ENCODE data around the gene MFSD1. TPM values are rescaled to one million over a fixed set of nuclear protein-coding genes. Genes with fewer than 3 reads are reported as not detected.

Gene MFSD1
- total and polyA plus RNA-seq, 2 of the 4 experiments (the other 2 are of a cell fraction) = 50.4 to 64.2 TPM

DNA sequence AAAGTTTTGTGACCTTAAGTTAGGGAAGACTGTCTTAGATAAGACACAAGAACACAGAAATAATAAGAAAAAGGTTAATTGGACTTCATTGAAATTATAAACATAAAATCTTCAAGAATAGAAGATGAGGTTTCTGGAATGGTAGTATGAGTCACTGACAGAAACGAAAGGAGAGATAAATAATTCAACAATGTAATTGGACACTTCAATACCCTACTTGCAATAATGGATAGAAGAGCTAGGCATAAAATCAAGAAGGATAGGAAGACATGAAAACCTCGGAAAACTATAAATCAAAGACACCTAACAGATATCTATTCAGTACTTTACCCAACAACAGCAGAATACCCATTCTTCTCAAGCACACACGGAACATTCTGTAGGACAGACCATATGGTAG, 15.9 kb upstream of the MFSD1 start:
- no peak overlapping the region for H2BK5ac ChIP-seq (ENCODE audit: low read depth, low read length, poor library complexity, severe bottlenecking)
- in situ Hi-C loops (cut with MboI; ENCODE audit: low sequenced_read_pairs) = loop anchor here (25.0 kb wide), 1 partner anchor 674 kb away; the partner anchor contains the start of genes RSRC1 and SHOX2
- no peaks in the 10 kb centered on the region for H3K27me3 ChIP-seq (ENCODE audit: control insufficient read depth, insufficient read depth, low read length)
- ChIA-PET CTCF (no interaction called here), POLR2A (ENCODE audit: unreplicated experiment) (no interaction called here)
- no peak overlapping the region for H3K9ac ChIP-seq (ENCODE audit: low read depth, low read length)
- dilution Hi-C loops (cut with HindIII; ENCODE audit: low sequenced_read_pairs, unreplicated experiment) = no loop called here
- no peak overlapping the region for H2AK5ac ChIP-seq (ENCODE audit: low read depth, low read length)
- H3K9me1 ChIP-seq (ENCODE audit: insufficient read depth, low read length) = peaks cover 2% of the 10 kb centered on the region; the same call in 1 of the 2 replicates
- no peak overlapping the region for H3K27ac ChIP-seq (ENCODE audit: insufficient read depth, low read length)
- H3K4ac ChIP-seq (ENCODE audit: low read depth, low read length) = no peak overlapping the region
- H3K18ac ChIP-seq (ENCODE audit: low read depth, low read length) = no peak overlapping the region
- ATAC-seq (ENCODE audit: low read depth) (no peak), DNase-seq (peak; percentile 43)
- no peak overlapping the region for H2BK120ac ChIP-seq (ENCODE audit: low read depth, low read length)
- H4K20me1 ChIP-seq (ENCODE audit: insufficient read depth, low read length) = no peaks in the 10 kb centered on the region
- H2BK20ac ChIP-seq (ENCODE audit: low read depth, low read length) = no peak overlapping the region
- no peak overlapping the region for H4K5ac ChIP-seq (ENCODE audit: low read depth, low read length)
- peaks cover 7% of the 10 kb centered on the region for H3K4me1 ChIP-seq (ENCODE audit: control insufficient read depth, insufficient read depth, low read length)
- no TSS peak for BruUV-seq (replicated peaks)
- H3K9me3 ChIP-seq (ENCODE audit: control insufficient read depth, insufficient read depth, low read length) = peaks cover 5% of the 10 kb centered on the region
- H3K4me2 ChIP-seq (ENCODE audit: low read depth, low read length) = no peak overlapping the region
- H3K79me1 ChIP-seq (ENCODE audit: low read depth in 1 of 2, low read length in 2 of 2) = no peaks in the 10 kb centered on the region
- no peak overlapping the region for H3K56ac ChIP-seq (ENCODE audit: extremely low read depth, insufficient read depth, low read length)
- H2AFZ ChIP-seq (replicated peaks; ENCODE audit: low read length, poor library complexity) = no peak overlapping the region
- no peak overlapping the region for H2AK9ac ChIP-seq (replicated peaks; ENCODE audit: low read depth, low read length, poor library complexity)
- TF ChIP-seq, protein P1, sequence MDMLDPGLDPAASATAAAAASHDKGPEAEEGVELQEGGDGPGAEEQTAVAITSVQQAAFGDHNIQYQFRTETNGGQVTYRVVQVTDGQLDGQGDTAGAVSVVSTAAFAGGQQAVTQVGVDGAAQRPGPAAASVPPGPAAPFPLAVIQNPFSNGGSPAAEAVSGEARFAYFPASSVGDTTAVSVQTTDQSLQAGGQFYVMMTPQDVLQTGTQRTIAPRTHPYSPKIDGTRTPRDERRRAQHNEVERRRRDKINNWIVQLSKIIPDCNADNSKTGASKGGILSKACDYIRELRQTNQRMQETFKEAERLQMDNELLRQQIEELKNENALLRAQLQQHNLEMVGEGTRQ (IDR thresholded peaks at IDR 0.05; ENCODE audit: low read depth, low read length) = no peak
- TF ChIP-seq CHD1 (IDR thresholded peaks at IDR 0.05; ENCODE audit: low read depth, low read length) (no peak), NFE2L2 (IDR thresholded peaks at IDR 0.05; ENCODE audit: low read depth, low read length) (no peak), RCOR1 (IDR thresholded peaks at IDR 0.05; ENCODE audit: insufficient replicate concordance, low read length) (no peak), FOS (IDR thresholded peaks at IDR 0.05; ENCODE audit: low read depth, low read length) (no peak), SMC3 (IDR thresholded peaks at IDR 0.05; ENCODE audit: low read depth, low read length) (no peak), MAZ (IDR thresholded peaks at IDR 0.05; ENCODE audit: borderline replicate concordance, low read depth, low read length) (no peak), CEBPB (IDR thresholded peaks at IDR 0.05; ENCODE audit: low read depth, low read length) (no peak), RAD21 (IDR thresholded peaks at IDR 0.05; ENCODE audit: low read length) (no peak), BHLHE40 (IDR thresholded peaks at IDR 0.05; ENCODE audit: low read depth, low read length) (no peak), RFX5 (IDR thresholded peaks at IDR 0.05; ENCODE audit: low read depth, low read length) (no peak), MAFK (IDR thresholded peaks at IDR 0.05; ENCODE audit: low read depth, low read length) (no peak)
- TF ChIP-seq, protein P2, sequence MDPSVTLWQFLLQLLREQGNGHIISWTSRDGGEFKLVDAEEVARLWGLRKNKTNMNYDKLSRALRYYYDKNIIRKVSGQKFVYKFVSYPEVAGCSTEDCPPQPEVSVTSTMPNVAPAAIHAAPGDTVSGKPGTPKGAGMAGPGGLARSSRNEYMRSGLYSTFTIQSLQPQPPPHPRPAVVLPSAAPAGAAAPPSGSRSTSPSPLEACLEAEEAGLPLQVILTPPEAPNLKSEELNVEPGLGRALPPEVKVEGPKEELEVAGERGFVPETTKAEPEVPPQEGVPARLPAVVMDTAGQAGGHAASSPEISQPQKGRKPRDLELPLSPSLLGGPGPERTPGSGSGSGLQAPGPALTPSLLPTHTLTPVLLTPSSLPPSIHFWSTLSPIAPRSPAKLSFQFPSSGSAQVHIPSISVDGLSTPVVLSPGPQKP (IDR thresholded peaks at IDR 0.05; ENCODE audit: borderline replicate concordance, low read depth, low read length) = no peak
- TF ChIP-seq, protein P3, sequence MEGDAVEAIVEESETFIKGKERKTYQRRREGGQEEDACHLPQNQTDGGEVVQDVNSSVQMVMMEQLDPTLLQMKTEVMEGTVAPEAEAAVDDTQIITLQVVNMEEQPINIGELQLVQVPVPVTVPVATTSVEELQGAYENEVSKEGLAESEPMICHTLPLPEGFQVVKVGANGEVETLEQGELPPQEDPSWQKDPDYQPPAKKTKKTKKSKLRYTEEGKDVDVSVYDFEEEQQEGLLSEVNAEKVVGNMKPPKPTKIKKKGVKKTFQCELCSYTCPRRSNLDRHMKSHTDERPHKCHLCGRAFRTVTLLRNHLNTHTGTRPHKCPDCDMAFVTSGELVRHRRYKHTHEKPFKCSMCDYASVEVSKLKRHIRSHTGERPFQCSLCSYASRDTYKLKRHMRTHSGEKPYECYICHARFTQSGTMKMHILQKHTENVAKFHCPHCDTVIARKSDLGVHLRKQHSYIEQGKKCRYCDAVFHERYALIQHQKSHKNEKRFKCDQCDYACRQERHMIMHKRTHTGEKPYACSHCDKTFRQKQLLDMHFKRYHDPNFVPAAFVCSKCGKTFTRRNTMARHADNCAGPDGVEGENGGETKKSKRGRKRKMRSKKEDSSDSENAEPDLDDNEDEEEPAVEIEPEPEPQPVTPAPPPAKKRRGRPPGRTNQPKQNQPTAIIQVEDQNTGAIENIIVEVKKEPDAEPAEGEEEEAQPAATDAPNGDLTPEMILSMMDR (conservative IDR thresholded peaks at IDR 0.05; ENCODE audit: low read depth, low read length) = no peak
- H3K36me3 ChIP-seq (ENCODE audit: control insufficient read depth, insufficient read depth, low read length) = no peaks in the 10 kb centered on the region
- H4K91ac ChIP-seq (ENCODE audit: insufficient read depth, low read depth, low read length) = no peak overlapping the region
- no CpG with 5 or more reads among the region's 3 CpGs for WGBS, 2 experiments (ENCODE audit: extremely low coverage in 2 of 2, insufficient read length in 1 of 2)
- intact Hi-C loops (cut with micrococcal nuclease) = no loop called here
- H3K23ac ChIP-seq (ENCODE audit: low read depth, low read length) = no peak overlapping the region
- H2BK15ac ChIP-seq (ENCODE audit: low read depth, low read length) = no peak overlapping the region
- H3K4me3 ChIP-seq (ENCODE audit: insufficient read depth, low read depth, low read length) = no peak overlapping the region
- H3K14ac ChIP-seq (replicated peaks; ENCODE audit: low read depth, low read length) = no peak overlapping the region
- H4K8ac ChIP-seq (ENCODE audit: low read depth in 2 of 2, low read length in 2 of 2) = no peak overlapping the region

All from IMR-90 (cell line).